VCaP (cell line): ENCODE results near the gene ZNF282.

Experiments
- H3K27ac ChIP-seq: fragments of 450-650 bp; 2 replicates; pipeline ENCODE4 v1.5.1; 2017
- TF ChIP-seq, protein P1 (sequence below): fragments of 450-650 bp; conservative IDR thresholded peaks from 2 replicates; pipeline ENCODE4 v1.5.1; 2017; ENCODE audit warnings: mild to moderate bottlenecking, moderate library complexity

ZNF282 gene

GRCh38 chr7:149217570-149217969 is 22.2 kb downstream of the ZNF282 start:
- TF ChIP-seq, protein P1, sequence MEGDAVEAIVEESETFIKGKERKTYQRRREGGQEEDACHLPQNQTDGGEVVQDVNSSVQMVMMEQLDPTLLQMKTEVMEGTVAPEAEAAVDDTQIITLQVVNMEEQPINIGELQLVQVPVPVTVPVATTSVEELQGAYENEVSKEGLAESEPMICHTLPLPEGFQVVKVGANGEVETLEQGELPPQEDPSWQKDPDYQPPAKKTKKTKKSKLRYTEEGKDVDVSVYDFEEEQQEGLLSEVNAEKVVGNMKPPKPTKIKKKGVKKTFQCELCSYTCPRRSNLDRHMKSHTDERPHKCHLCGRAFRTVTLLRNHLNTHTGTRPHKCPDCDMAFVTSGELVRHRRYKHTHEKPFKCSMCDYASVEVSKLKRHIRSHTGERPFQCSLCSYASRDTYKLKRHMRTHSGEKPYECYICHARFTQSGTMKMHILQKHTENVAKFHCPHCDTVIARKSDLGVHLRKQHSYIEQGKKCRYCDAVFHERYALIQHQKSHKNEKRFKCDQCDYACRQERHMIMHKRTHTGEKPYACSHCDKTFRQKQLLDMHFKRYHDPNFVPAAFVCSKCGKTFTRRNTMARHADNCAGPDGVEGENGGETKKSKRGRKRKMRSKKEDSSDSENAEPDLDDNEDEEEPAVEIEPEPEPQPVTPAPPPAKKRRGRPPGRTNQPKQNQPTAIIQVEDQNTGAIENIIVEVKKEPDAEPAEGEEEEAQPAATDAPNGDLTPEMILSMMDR = no peak
- no peak overlapping the region for H3K27ac ChIP-seq

- no peak overlapping the region for H3K27ac ChIP-seq
- TF ChIP-seq, protein P1 = no peak
These were observed 23.4 kb downstream of the ZNF282 start for GRCh38 chr7:149218469-149219420.

- no peak overlapping the region for H3K27ac ChIP-seq
- TF ChIP-seq, protein P1 = no peak
These were observed 25.2 kb downstream of the ZNF282 start for GRCh38 chr7:149220534-149220933.

GRCh38 chr7:149223176-149223575 is 27.8 kb downstream of the ZNF282 start:
- TF ChIP-seq, protein P1 = no peak
- H3K27ac ChIP-seq = no peak overlapping the region

- TF ChIP-seq, protein P1 = no peak
These were observed 28.4 kb downstream of the ZNF282 start for GRCh38 chr7:149223761-149224160.

DNA sequence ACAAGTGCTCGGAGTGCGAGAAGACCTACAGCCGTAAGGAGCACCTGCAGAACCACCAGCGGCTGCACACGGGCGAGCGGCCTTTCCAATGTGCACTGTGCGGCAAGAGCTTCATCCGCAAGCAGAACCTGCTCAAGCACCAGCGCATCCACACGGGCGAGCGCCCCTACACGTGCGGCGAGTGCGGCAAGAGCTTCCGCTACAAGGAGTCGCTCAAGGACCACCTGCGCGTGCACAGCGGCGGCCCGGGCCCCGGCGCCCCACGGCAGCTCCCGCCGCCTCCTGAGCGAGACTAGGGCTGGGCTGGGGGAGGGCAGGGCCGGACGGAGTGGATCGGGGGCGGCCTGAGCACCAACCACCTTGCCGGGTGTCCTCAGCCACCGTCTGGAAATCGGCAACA is 29.0 kb downstream of the ZNF282 start:
- H3K27ac ChIP-seq = no peak overlapping the region
- TF ChIP-seq, protein P1 = no peak

More at GRCh38 chr7:149223761-149224160, 28.4 kb downstream of the ZNF282 start:
- no peak overlapping the region for H3K27ac ChIP-seq

DNA sequence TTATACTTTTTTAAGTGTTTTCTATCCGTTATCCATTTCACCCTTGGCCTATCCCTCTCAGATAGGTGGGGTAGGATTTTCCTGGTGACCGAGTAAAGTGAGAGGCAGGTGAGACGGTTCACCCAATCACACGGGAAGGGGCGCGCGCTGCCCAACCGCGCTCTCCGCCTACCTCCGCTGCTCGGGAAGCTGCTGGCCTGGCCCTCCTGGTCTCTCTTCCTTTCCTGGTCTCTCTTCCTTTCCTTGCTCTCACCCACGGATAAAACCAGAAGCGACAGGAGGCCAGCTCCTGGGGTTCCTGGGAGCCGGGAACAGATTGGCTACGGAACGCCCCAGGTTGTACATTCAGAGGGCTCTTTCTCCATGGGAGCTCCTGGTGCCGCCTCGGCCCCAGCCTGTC is 29.8 kb downstream of the ZNF282 start:
- no peak overlapping the region for H3K27ac ChIP-seq
- TF ChIP-seq, protein P1 = no peak
